K562 (cell line): Measurements from ENCODE around the gene CNTD1. TPM values are rescaled to one million over a fixed set of nuclear protein-coding genes. Genes with fewer than 3 reads are reported as not detected.
A peak's percentile ranks its signal among the peaks of the same experiment; 100 is the strongest.

Experiments used
- AFF1 ChIP-seq, 2 experiments: fragments of 450-650 bp; IDR thresholded peaks; 2 replicates each; pipeline ENCODE4 v1.6.1; 2018; ENCODE audit warnings: mild to moderate bottlenecking in 2 of 2, low read depth in 1 of 2; ENCODE audit not compliant: partially characterized antibody in 2 of 2
- CTBP1 ChIP-seq: fragments of 450-650 bp; IDR thresholded peaks from 2 replicates; pipeline ENCODE4 v1.6.1; 2016; ENCODE audit warnings: borderline replicate concordance
- E4F1 ChIP-seq: fragments of 250-450 bp; sonication (Bioruptor Pico); IDR thresholded peaks from 2 replicates; pipeline ENCODE4 v1.5.0; 2021; ENCODE audit warnings: mild to moderate bottlenecking, borderline replicate concordance
- IFI16 ChIP-seq: fragments of 250-450 bp; sonication (Bioruptor Pico); IDR thresholded peaks from 2 replicates; pipeline ENCODE4 v2.1.2; 2022; ENCODE audit warnings: mild to moderate bottlenecking, inconsistent platforms
- MEF2D ChIP-seq: conservative IDR thresholded peaks from 2 replicates; pipeline ENCODE4 v1.6.1; 2016; ENCODE audit warnings: low read depth, missing genetic modification characterization, missing compliant biosample characterization
- NFE2 ChIP-seq: IDR thresholded peaks from 2 replicates; pipeline ENCODE4 v1.6.1; 2014; ENCODE audit warnings: antibody characterized with exemption, low read depth
- NFXL1 ChIP-seq: fragments of 450-650 bp; formaldehyde crosslinking; IDR thresholded peaks from 2 replicates; pipeline ENCODE4 v1.4.0; 2021; ENCODE audit warnings: mild to moderate bottlenecking
- NR2C2 ChIP-seq, 2 experiments: fragments of 200-800 bp in 1 of 2; sonication (Bioruptor generic) in 1 of 2; sonication (generic) in 1 of 2; formaldehyde crosslinking in 1 of 2; IDR thresholded peaks; 2 replicates each; pipeline versions ENCODE4 v1.6.1 to v1.8.0; 2016 to 2022; ENCODE audit warnings: mild to moderate bottlenecking in 1 of 2, missing compliant biosample characterization in 1 of 2, missing genetic modification characterization in 1 of 2, missing genetic modification reagents in 1 of 2
- PHTF2 ChIP-seq: fragments of 250-450 bp; sonication (Bioruptor Pico); IDR thresholded peaks from 2 replicates; pipeline ENCODE4 v1.5.0; 2021; ENCODE audit warnings: mild to moderate bottlenecking
- SRSF9 ChIP-seq: fragments of 200-400 bp; formaldehyde crosslinking; IDR thresholded peaks from 2 replicates; pipeline ENCODE4 v1.6.1; 2017; ENCODE audit warnings: low read depth, low read length, borderline replicate concordance
- TEAD1 ChIP-seq, 2 experiments: fragments of 450-650 bp in 1 of 2; sonication (generic) in 1 of 2; formaldehyde crosslinking; IDR thresholded peaks; 2 replicates each; pipeline versions ENCODE4 v1.4.0 to v1.8.0; 2020 to 2022; ENCODE audit warnings: mild to moderate bottlenecking in 2 of 2, missing genetic modification reagents in 1 of 2
- TRIM24 ChIP-seq, 2 experiments: fragments of 450-650 bp; IDR thresholded peaks; 2 replicates each; pipeline ENCODE4 v1.6.1; 2016
- U2AF1 ChIP-seq: fragments of 200-400 bp; formaldehyde crosslinking; optimal IDR thresholded peaks from 2 replicates; pipeline ENCODE3; 2017; ENCODE audit warnings: mild to moderate bottlenecking, low read depth, low read length, moderate library complexity
- WHSC1 ChIP-seq: IDR thresholded peaks from one replicate; pipeline ENCODE4 v1.6.1; 2012; ENCODE audit warnings: low read length, control low read depth, inconsistent platforms
- ZBTB49 ChIP-seq: sonication (generic); formaldehyde crosslinking; IDR thresholded peaks from 2 replicates; pipeline ENCODE4 v1.8.0; 2022; ENCODE audit warnings: missing genetic modification reagents, mild to moderate bottlenecking, borderline replicate concordance
- ZBTB9 ChIP-seq: fragments of 450-650 bp; formaldehyde crosslinking; IDR thresholded peaks from 2 replicates; pipeline ENCODE4 v1.4.0; 2020; ENCODE audit warnings: mild to moderate bottlenecking, moderate library complexity
- ZNF644 ChIP-seq: fragments of 200-800 bp; sonication (Bioruptor generic); IDR thresholded peaks from 2 replicates; pipeline ENCODE4 v1.6.1; 2016; ENCODE audit warnings: low read depth, missing genetic modification characterization, missing compliant biosample characterization
- polyA plus RNA-seq, 8 experiments: library from polyadenylated mRNA; depleted of rRNA in 4 of 8; stranded (reverse) in 5 of 8; unstranded in 3 of 8; fragments of >200 nt; fragmentation: Nextera tagmentation in 2 of 8; fragmentation: Illumina TruSeq in 1 of 8; extraction: Ambion mirVana in 2 of 8; extraction: Trizol in 1 of 8; gene quantifications; 2 replicates each; pipeline versions ENCODE4 v1.2.1 to v1.2.3, GENCODE V29; 2011 to 2014; ENCODE audit warnings: inconsistent platforms in 1 of 8, missing spikeins in 1 of 8
- total RNA-seq, 7 experiments: library from RNA; depleted of rRNA in 6 of 7; stranded (reverse); fragments of >200 nt in 6 of 7; fragmentation: Illumina TruSeq in 2 of 7; extraction: Trizol in 2 of 7; gene quantifications; 2 replicates each; pipeline versions ENCODE4 v1.2.1 to v1.2.3, GENCODE V29; 2011 to 2021; ENCODE audit warnings: low replicate concordance in 1 of 7

The CNTD1 gene
- total and polyA plus RNA-seq, 9 of the 15 experiments (the other 6 are each of a cell fraction or from before 2014, with no cell fraction given), result 0.12 to 0.86 (median 0.41) TPM; not detected in 1

GRCh38 chr17:42832934-42833766 lies 34.5 kb downstream of the CNTD1 start, which contains the start of gene PSME3 (continued):
- TF ChIP-seq MEF2D (tag) (no peak), CTBP1 (peak; percentile 54), TEAD1 (CRISPR knock-in tag; IDR thresholded peaks at IDR 0.05) (peak in 1 of 2 experiments; percentile 50; a peak in 1 of 4 replicates), SRSF9 (no peak), ZBTB9 (no peak), ZBTB49 (CRISPR knock-in tag) (no peak), ZNF644 (tag) (no peak), AFF1 (IDR thresholded peaks at IDR 0.05; ENCODE audit: low read depth in 1 of 2, partially characterized antibody in 2 of 2) (peak in 1 of 2 experiments; percentile 83), NFXL1 (CRISPR knock-in tag) (no peak), WHSC1 (no peak), TRIM24 (IDR thresholded peaks at IDR 0.05) (peak in 1 of 2 experiments; percentile 92; a peak in 3 of 4 replicates), NR2C2 (CRISPR knock-in tag; IDR thresholded peaks at IDR 0.05) (no peak), NR2C2 (tag; IDR thresholded peaks at IDR 0.05) (peak; percentile 94), E4F1 (no peak), PHTF2 (CRISPR knock-in tag) (no peak), IFI16 (CRISPR knock-in tag) (no peak), U2AF1 (no peak), NFE2 (no peak)
